Measurements from ENCODE around the gene RNASEH2A.

- TF ChIP-seq CTCF (IDR thresholded peaks at IDR 0.05; ENCODE audit: insufficient read depth, low read length, poor library complexity, severe bottlenecking) = no peak
- TF ChIP-seq EZH2phosphoT487 (conservative IDR thresholded peaks at IDR 0.05; ENCODE audit: low read length) = no peak
Measured at GRCh38 chr19:12828494-12828893, 22.1 kb downstream of the RNASEH2A start.
